Right forelimb (tissue), 1 donor: Measurements from ENCODE around the gene TMCC1.
"Not testable (repeated sequence)": the region's sequence is repeated elsewhere in the genome, so short reads cannot be mapped to it uniquely, and the experiment has no call there.

Experiments used
- DNase-seq: peaks from one replicate; pipeline ENCODE4 v3.0.0-alpha.2; 2018

TMCC1 gene

DNA sequence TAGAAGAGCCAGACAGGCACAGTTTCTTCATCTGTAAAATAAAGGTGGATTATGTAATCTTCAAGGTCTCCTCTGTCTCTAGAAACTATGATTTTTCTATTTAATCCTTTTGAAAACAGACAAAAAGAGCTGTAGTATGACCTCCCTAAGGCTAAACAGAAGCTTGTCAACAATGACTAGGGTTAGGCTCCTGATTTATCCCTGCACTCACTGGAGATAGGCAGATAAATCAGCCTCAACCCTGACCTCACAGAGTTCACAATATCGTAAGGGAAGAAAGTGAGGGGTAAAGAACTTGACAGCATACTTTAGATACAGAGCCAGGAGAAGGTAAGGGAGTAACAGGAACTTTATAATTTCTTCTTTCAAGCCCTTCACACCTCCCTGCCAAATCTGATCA, 124.8 kb downstream of the TMCC1 start:
- DNase-seq = no peak

DNA sequence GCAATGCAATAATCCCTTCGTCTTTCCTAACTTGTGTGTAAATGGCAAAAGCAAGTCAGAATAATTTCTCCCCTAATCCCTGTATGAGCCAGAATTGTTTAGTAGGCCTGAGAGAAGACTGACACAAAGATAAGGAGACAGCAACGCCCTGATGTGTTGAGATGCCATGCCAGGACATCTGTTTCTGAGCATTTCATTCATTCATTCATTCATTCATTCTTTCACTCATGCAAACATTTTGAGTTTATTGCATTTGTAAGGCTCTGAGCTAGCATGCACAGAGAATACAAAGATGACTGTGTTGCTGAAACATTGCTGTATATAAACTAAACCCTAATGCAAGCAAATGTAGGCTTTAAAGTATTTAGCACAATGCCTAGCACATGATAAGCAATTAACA, 127.4 kb downstream of the TMCC1 start:
- no peak for DNase-seq

DNA sequence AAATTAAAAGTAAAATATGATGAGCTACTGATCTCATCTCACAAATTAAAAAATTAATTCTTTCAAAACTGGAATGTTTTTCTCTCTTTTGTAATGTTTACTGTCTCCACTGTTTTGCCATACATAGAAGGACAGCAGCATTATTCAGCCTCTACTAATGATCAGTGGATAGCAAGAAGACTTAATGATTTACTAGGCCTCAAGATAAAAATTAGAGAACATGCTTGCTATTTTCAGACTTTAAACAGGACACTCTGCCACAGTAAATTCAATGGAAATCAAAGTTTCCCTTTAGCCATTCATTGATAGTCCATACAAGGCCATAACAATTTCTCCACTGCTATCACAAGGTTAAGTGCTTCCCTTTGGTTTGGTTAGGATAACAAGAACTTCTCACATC, 129.4 kb downstream of the TMCC1 start:
- DNase-seq = no peak

DNA sequence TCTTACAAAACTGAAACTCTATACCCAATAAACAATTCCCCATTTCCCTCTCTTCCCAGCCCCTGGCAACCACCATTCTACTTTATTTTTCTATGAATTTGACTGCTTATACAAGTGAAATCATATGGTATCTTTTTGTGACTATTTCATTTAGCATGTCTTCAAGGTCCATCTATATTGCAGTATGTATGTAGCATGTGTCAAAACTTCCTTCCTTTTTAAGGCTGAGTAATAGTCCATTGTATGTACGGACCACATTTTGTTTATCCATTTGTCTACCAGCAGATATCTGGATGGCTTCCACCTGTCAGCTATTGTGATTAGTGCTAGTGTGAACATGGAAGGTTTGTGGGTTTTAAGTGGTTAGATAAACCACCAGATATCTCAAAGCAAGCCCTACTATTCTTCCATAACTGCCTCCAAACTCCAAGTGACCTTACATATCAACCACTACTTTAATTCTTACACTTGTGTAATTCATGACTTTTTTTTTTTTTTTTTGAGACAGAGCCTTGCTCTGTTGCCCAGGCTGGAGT, 134.7 kb downstream of the TMCC1 start:
- DNase-seq = no peak

DNA sequence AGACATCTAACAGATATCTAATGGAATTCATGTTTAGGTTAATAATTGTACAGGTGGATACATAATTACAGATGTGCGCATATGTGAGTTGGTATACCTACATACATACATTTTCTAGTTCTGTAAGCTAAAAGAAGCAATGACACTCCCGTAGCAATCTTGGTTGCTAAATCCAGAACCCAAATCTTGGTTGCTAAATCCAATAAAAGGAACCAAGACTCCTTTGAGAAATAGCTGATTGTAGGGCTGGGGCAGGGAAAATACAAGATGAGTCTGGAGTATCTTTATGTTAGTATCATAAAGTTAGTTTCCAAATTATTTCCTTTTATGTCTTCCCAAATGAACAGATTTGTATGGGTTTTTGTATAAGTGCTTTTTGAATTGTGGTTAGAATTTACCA, 135.2 kb downstream of the TMCC1 start:
- DNase-seq = no peak

DNA sequence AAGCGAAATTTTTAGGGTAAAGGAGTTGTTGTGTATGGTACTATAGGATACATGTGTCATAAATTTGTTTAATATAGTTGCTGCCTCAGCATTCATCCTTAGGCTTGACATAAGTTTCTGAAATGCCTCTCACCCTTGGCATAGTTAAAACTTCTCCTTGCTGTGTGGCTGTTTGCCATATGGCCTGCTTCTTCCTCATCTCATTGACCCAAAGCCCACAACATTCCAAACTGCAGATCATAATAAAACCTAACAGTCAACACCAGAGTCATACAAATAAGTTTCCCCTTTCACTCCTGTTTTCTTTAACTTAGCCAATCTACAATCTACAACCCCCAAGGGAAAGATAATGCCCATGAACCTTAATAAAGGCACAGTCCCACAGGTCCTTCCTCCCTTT, 136.6 kb downstream of the TMCC1 start:
- DNase-seq = no peak

DNA sequence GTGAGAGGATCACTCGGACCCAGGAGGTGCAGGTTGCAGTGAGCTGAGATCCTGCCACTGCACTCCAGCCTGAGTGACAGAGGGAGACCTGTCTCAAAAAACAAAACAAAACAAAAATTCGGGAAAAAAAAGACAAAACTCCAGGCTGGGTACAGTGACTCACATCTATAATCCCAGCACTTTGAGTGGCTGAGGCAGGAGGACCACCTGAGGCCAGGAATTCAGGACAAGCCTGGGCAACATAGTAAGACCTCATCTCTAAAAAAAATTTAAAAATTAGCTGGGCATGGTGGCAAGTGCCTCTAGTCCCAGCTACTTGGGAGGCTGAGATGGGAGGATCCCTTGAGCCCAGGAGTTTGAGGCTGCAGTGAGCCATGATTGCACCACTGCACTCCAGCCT, 142.4 kb downstream of the TMCC1 start:
- DNase-seq = not testable (repeated sequence)

DNA sequence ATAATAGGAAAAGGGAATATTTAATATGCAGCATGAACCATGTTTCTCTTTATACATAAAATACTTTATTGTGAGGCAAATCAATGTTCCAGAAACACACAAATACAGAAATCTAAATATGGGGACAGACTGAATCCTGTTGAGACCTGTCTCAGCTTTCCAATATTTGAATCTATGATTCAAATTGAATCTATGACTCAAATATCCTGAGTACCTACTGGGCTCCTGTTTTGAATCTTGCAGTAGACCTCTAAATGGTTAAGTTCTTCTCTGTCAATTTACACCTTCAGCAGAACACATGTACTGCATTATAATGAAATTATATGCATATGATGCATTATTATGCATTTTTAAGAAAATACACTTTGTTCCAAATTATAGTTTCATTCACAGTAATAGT, 143.8 kb downstream of the TMCC1 start:
- no peak for DNase-seq

DNA sequence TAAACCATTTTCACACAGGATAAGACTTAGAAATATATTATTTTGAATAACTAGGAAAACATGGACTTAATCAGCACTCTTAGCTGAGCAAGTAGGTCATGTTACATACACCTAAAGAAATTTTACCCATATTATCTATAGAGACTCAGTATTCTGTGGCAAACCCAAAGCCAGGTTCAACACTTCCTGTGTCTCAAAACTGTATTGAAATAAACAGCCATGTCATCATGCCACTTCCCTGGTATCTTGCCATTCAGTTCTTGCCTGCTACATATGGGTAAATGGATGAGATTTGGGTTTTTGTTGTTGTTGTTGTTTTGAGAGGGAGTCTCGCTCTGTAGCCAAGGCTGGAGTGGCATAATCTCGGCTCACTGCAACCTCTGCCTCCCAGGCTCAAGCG, 145.5 kb downstream of the TMCC1 start:
- DNase-seq = no peak

DNA sequence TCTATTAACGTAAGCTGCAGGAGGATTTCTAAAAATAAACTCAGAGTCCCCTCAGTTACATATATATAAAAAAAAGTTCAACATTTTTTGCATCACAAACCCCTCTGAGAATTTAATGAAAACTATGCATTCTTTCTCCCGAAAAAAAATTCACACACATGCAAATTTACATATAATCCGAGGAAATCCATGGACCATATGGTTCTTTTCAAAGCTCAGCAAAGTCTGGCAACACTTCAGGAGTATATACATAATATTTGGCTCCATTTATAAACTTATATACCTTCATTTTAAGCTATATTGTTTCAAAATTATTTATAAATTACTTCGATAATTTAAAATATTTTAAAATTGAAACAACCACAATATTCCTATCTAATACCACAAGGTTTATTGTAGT, 146.4 kb downstream of the TMCC1 start:
- no peak for DNase-seq

DNA sequence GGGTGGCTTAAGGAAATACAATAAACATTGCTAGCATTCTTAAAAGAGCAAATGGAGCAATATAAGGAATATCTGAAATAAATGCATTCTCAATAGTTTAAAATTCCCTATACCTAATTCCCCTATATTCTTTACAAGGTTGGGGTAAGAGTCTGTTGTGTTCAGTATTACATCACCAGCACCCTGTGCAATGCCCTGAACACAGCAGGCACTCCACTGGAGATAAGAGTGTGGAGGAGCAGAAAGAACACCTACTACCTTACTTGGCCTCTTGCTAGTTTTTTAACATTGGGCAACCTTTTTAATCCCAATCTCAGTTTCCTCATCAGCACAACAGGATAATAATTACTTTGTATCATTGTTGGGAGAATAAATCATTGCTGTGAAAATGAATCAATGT, 146.9 kb downstream of the TMCC1 start:
- DNase-seq = no peak

DNA sequence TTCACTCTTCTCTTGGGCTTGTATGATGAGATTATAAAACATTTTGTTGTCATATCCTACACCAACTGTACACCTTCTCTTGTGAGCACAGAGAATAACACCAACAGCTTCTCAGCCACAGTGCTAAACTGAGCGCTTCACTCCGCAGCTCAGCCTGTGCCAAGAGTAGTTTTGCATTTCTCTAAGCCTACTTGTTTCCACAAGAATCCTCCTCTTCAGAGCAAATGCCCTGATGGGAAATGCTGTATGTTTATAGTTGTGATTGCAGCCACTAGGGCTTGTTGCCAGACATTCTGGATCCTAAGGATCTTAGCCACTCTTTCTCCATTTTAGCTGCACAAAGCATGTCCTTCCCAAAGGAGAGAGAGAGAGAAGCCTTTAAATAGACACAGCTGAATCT, 148.3 kb downstream of the TMCC1 start:
- no peak for DNase-seq

DNA sequence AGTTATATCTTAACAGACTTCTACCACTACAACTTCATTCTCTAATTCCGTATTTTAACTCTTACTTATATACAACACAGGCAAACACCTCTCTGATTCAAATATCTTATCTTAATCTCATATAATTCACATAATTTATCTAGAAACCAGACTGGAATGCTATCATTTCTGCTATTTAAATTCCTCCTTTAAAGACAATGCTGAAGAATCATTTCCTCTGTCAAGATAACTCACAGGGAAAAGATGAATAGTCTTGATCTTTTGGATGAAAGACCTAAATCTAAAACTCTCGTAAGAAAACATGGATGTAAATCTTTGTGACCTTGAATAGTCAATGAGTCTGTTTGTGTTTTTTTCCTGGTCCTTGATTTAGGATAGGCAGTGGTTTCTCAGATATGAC, 151.7 kb downstream of the TMCC1 start:
- no peak for DNase-seq

DNA sequence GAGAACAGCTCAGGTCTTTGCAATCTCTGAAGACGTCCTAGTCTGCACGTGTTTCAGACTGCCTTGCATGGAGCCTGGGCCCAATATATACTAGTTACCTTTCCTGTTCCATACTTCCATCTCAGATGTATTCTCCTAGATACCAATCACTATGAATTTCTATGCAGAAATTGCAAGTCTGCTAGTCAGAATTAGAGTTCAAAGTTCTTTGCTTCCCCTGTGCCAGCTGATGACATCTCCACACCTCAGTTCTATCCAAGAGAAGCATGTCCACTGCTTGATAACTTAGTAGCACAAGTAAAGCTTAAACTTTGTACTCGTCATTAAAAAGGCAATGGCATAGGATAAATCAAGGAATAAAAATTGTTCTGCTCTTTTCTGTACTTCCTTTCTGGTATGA, 153.4 kb downstream of the TMCC1 start:
- DNase-seq = no peak

DNA sequence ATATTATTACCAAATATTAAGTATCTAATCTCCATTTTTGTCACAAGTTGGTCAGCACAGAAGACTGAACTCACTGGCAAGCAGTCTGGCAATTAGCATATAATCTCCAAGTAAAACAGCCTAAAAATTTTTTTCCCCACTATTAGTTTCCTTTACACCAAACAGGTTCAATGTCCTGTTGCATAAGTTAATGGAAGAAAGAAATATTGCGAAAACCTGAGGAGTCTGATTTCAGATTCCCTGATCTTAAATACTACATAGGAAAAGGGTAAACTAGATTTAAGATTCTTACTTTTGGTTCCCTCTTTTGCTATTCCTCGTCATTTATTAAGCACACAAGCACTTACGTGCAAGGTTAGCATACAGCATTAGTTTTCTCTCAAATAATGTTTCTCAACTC, 153.9 kb downstream of the TMCC1 start:
- DNase-seq = no peak

DNA sequence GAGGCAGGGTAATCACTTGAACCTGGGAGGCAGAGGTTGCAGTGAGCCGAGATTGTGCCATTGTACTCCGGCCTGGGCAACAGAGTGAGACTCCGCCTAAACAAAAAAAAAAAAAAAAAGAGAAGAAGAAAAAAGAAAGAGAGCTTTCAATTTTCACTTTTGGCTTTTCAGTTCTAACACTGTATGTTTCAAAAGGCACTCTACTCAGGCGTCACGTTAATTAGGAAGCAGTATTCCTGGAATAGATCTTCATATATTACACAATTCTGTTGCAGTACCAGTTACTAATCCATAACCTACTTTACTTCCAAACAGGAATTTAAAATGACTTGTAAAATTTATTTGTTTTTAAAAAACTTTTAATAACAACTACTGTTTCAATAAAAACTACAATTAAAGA, 155.3 kb downstream of the TMCC1 start:
- DNase-seq = no peak

DNA sequence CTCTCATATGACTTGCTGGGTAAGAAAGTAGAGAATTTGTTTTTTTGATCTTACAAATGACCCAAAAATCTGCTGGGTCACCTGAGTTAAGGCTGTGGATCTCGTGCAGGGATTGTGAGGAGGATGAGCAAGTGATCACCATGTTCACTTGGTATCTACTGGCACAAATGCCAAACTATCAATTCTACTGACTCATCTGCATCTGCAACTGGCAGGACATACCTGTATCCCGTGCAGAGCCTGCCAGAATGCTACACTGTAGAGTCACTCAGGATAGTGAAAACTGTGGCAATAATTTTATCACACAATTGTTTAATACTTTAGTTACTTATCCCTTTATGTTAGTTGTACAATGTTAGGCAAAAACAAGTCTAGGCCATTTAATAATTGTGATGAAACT, 157.4 kb downstream of the TMCC1 start:
- no peak for DNase-seq

DNA sequence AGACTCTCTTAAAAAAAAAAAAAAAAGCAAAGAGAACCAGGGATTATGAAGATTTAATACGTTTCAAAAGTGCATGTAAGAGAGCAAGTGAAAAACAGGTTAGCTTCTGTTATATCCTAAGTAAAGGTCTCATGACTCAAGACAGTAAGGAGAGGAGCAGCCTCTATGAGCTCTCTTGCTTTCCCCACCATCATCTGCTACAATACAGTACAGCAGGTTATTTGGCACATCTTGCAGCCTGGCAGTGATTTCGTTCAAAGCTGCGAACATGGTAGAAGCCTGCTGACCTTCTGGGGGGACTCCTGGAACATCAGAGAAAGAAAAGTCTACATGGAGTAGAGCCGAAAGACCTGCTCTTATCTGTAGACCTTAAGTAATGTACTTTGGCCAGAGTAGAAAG, 157.9 kb downstream of the TMCC1 start:
- DNase-seq = no peak

DNA sequence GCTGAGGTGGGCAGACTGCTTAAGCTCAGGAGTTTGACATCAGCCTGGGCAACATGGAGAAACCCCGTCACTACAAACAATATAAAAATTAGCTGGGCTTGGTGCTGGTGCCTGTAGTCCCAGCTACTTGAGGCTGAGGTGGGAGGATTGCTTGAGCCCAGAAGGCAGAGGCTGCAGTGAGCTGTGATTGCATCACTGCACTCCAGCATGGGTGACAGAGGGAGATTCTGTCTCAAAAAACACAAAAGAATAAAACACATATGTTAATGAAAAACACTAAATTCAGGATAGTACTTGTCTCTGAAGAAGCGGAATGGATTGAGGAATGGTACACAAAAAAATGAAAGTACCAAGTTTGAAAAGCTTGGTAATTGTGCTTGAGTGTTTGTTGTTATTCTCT, 159.1 kb downstream of the TMCC1 start:
- DNase-seq = no peak

DNA sequence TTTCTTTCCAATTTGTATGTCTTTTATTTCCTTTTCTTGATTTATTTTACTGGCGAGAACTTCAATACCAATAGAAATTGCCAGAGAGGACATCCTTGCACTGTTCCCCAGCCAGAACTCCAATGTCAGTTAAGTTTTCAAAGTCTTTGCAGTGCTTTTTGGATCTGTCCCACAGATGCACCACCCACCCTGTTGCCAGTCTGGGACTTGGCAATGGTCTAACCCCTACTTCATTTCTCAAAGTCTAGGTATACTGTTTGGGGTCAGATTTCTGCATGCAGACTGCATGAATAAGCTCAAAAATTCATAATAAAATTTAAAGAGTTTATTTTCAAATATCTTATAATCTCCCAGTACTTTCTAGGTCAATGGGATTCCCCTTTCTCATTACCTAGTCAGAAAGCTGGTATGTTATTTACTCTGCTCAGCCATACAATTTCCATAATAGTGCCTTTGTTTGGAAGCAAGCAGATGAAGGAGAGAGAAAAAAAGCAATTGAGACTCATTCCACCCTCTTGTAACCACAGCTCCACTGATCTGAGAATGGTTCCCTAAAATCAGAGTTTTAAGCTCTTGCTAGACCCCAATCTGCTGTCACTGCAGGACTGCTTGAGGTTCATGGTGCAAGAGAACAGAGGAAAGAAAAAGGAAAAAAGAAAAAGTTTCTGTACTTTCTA, 161.2 kb downstream of the TMCC1 start:
- no peak for DNase-seq

DNA sequence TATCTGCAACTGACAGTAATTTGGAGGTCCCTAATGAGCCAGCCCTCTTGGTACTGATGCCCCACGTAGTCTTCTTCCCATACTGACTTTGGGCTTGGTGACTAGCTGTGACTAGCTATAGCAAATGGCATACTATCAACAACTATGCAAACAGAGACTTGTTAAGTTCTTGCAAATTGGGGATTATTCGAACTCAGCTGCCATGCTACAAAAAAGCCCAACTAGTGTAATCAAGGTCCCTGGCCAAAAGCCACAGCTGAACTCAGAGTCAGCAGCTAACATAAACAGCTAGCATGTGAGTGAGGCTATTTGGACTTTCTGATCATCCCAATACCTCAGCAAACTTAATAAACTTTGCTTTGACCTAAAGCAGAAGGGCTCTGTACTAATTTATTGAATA, 165.8 kb downstream of the TMCC1 start:
- no peak for DNase-seq

DNA sequence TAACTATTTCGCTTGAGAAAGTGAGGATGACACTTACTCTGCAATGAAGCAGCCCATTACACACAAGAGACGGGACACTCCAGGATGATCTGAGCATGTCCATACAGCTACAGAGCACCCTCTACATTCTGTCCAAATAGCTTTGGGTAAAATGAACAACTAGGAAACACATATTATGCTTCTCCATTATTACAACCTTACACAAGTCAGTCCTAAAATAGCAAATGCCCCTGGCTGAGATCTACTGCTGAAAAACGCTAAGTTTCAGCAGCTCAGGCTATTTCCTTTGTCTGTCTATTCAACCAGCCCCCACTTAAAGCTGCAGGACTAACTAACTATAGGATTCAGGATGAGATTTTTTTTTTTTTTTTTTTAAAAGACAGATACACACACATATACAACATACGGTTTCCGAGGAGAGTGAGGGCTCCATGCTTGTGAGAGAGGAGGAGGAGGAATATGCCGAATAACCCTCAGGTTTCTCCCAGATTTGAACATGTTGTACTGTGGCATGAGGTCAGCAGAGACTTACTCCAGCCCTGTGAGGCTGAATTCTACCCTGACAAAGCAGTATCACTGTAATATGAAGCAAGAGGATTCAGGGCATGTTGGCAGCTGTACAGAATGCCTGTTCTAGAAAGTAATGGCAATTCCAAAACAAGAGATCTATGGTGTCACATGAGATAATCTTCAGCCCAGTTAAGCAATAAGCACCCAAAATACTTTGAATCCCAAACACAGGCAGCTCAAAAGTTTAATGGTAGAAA, 169.8 kb downstream of the TMCC1 start:
- DNase-seq = no peak

DNA sequence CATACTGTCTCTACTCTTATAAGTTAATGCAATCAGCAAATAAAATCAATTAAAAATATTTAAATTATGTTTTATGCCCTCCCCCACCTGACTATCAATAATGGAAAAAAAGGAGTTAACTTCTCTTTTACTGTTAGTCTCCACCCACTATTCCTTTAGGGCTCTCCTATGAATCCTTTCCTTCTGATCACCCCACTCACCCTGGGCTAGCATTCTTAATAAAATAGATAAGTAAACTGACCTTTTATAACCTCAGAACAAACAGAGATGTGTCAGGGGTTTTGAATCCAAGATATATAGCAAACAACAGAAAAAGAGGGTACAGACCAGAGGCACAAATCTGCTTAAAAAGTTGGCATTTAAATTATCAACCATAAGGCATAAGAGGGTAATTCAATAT, 171.0 kb downstream of the TMCC1 start:
- DNase-seq = no peak

DNA sequence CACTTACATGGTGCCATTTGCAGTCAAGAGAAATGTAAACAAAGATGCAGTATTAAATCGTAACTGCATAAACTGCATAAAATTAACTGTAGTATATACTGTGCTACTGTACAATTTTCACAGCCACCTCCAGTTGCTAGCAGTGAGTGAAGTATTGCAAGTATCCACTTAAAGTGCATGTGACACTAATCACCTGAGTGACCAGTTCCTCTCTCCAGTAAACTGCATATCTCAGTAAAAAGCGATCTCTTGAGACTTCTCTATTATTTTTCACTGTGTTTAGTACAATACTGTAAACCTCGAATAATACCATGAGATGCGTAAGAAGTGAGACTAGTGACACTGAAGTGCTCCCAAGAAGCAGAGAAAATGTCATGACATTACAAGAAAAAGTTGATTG, 175.3 kb downstream of the TMCC1 start:
- DNase-seq = no peak

DNA sequence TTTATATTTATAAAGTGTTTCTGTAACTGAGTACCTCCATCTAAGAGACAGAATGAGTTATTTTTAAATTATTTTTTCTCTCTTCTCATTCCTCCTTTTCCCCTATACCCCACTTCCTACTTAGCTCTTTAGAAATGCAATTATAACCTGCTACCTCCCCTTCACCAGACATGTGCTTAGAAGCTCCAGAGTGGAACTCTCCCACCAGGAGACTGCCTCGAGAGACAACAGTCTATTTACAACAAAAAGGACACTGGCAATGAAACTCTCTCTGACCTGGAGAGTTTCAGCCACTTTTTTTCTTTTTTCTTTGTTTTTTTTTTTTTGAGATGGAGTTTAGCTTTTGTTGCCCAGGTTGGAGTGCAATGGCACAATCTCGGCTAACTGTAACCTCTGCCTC, 177.7 kb downstream of the TMCC1 start:
- DNase-seq = no peak
